ENCODE data around the gene TMEM181.

- TF ChIP-seq CTCF (IDR thresholded peaks at IDR 0.05; ENCODE audit: low read depth, low read length) (no peak), EZH2phosphoT487 (IDR thresholded peaks at IDR 0.05; ENCODE audit: low read depth) (no peak)
Observed at GRCh38 chr6:158645064-158646022, 85.5 kb downstream of the TMEM181 start.

All from OCI-LY3 (cell line).